ENCODE measurements around the gene TSPAN5.

TSPAN5 gene

GRCh38 chr4:98421111-98421510 is 237.3 kb downstream of the TSPAN5 start:
- no peak for DNase-seq (ENCODE audit: low read depth)
- H3K4me3 ChIP-seq (ENCODE audit: low read depth, low read length), result no peak overlapping the region
- TF ChIP-seq CTCF (IDR thresholded peaks at IDR 0.05; ENCODE audit: insufficient read depth, low read depth, low read length, missing control alignments), result no peak

Measured in GM12865 (cell line).